ENCODE data around the gene ZNF362. TPM values are rescaled to one million over a fixed set of nuclear protein-coding genes. Genes with fewer than 3 reads are reported as not detected.

ZNF362 gene
- total RNA-seq, 2 donors from 2014 or later = 27.4 to 41.5 TPM

- no peak for TF ChIP-seq CTCF (conservative IDR thresholded peaks at IDR 0.05)
- no peaks in the 10 kb centered on the region for H3K27me3 Mint-ChIP-seq (ENCODE audit: insufficient read depth)
- no peak overlapping the region for H3K27ac ChIP-seq (ENCODE audit: low read depth, low read length)
- H3K27me3 ChIP-seq (ENCODE audit: control insufficient read depth, insufficient read depth, low read length, poor library complexity, severe bottlenecking) = no peaks in the 10 kb centered on the region
- H3K36me3 Mint-ChIP-seq (ENCODE audit: low read depth) = peaks cover 38% of the 10 kb centered on the region
- H3K4me3 Mint-ChIP-seq = no peak overlapping the region
- H3K4me1 ChIP-seq (ENCODE audit: control insufficient read depth, insufficient read depth, low read length) = no peaks in the 10 kb centered on the region
- peaks cover 51% of the 10 kb centered on the region for H3K36me3 ChIP-seq (ENCODE audit: control insufficient read depth, insufficient read depth, low read length)
- H3K9me3 ChIP-seq (ENCODE audit: control insufficient read depth, low read length) = no peaks in the 10 kb centered on the region
- no peak overlapping the region for H3K27ac Mint-ChIP-seq
- H3K9ac ChIP-seq (ENCODE audit: extremely low read depth, low read length, poor library complexity, severe bottlenecking) = no peak overlapping the region
- DNase-seq = no peak
- 95 to 97% methylated on average over 9 to 10 of the region's 11 CpGs for WGBS, 2 experiments (ENCODE audit: insufficient coverage in 1 of 2, insufficient read length in 1 of 2)
- no peak overlapping the region for H3K4me3 ChIP-seq (ENCODE audit: low read length)
- no peaks in the 10 kb centered on the region for H3K4me1 Mint-ChIP-seq
- no peaks in the 10 kb centered on the region for H3K9me3 Mint-ChIP-seq
These were observed 21.3 kb downstream of the ZNF362 start for GRCh38 chr1:33277488-33278084.

- Histone ChIP-seq H3K27me3 (ENCODE audit: control insufficient read depth, insufficient read depth, low read length, poor library complexity, severe bottlenecking) (no peaks in the 10 kb centered on the region), H3K4me1 (ENCODE audit: control insufficient read depth, insufficient read depth, low read length) (no peaks in the 10 kb centered on the region), H3K9me3 (ENCODE audit: control insufficient read depth, low read length) (no peaks in the 10 kb centered on the region), H3K36me3 (ENCODE audit: control insufficient read depth, insufficient read depth, low read length) (peaks cover 68% of the 10 kb centered on the region), H3K27ac (ENCODE audit: low read depth, low read length) (no peak overlapping the region), H3K9ac (ENCODE audit: extremely low read depth, low read length, poor library complexity, severe bottlenecking) (no peak overlapping the region), H3K4me3 (ENCODE audit: low read length) (no peak overlapping the region)
- Mint-ChIP-seq H3K36me3 (ENCODE audit: low read depth) (peaks cover 57% of the 10 kb centered on the region), H3K4me3 (no peak overlapping the region), H3K27me3 (ENCODE audit: insufficient read depth) (no peaks in the 10 kb centered on the region), H3K4me1 (no peaks in the 10 kb centered on the region), H3K27ac (no peak overlapping the region), H3K9me3 (no peaks in the 10 kb centered on the region)
- 95 to 100% methylated on average over 4 to 29 of the region's 29 CpGs for WGBS, 2 experiments (ENCODE audit: insufficient coverage in 1 of 2, insufficient read length in 1 of 2)
- TF ChIP-seq CTCF (conservative IDR thresholded peaks at IDR 0.05) = no peak
- no peak for DNase-seq
These were observed 23.9 kb downstream of the ZNF362 start for GRCh38 chr1:33280091-33280661.

GRCh38 chr1:33281554-33282303, 25.4 kb downstream of the ZNF362 start:
- Mint-ChIP-seq H3K27me3 (ENCODE audit: insufficient read depth) (no peaks in the 10 kb centered on the region), H3K36me3 (ENCODE audit: low read depth) (peaks cover 58% of the 10 kb centered on the region), H3K27ac (no peak overlapping the region), H3K9me3 (no peaks in the 10 kb centered on the region), H3K4me3 (no peak overlapping the region), H3K4me1 (peaks cover 3% of the 10 kb centered on the region)
- H3K27ac ChIP-seq (ENCODE audit: low read depth, low read length) = no peak overlapping the region
- TF ChIP-seq CTCF (conservative IDR thresholded peaks at IDR 0.05) = no peak
- no peaks in the 10 kb centered on the region for H3K9me3 ChIP-seq (ENCODE audit: control insufficient read depth, low read length)
- H3K36me3 ChIP-seq (ENCODE audit: control insufficient read depth, insufficient read depth, low read length) = peaks cover 69% of the 10 kb centered on the region
- H3K4me1 ChIP-seq (ENCODE audit: control insufficient read depth, insufficient read depth, low read length) = no peaks in the 10 kb centered on the region
- DNase-seq = no peak
- WGBS, 2 experiments (ENCODE audit: insufficient coverage in 1 of 2, insufficient read length in 1 of 2) = 95 to 97% methylated on average over 13 to 17 of the region's 17 CpGs
- no peaks in the 10 kb centered on the region for H3K27me3 ChIP-seq (ENCODE audit: control insufficient read depth, insufficient read depth, low read length, poor library complexity, severe bottlenecking)
- no peak overlapping the region for H3K9ac ChIP-seq (ENCODE audit: extremely low read depth, low read length, poor library complexity, severe bottlenecking)
- H3K4me3 ChIP-seq (ENCODE audit: low read length) = no peak overlapping the region
